H1 (cell line): ENCODE results near the gene NT5C3B. TPM values are rescaled to one million over a fixed set of nuclear protein-coding genes. Genes with fewer than 3 reads are reported as not detected.

Source experiments
- CTCF ChIA-PET: fragments of 300-600 bp; sonication (Branson Sonifier 250); formaldehyde crosslinking; loops from one replicate; lab custom pipeline; 2021; ENCODE audit not compliant: partially characterized antibody; lab: Charles Lee
- POLR2A ChIA-PET: fragments of 300-600 bp; sonication (Branson Sonifier 250); formaldehyde crosslinking; loops from one replicate; lab custom pipeline; 2021; ENCODE audit warnings: inconsistent platforms; ENCODE audit not compliant: partially characterized antibody; lab: Charles Lee
- DNase-seq, 2 experiments: peaks; one replicate each; pipeline versions ENCODE4 v3.0.0 to v3.0.0-alpha.2; 2010 to 2022; ENCODE audit warnings: low spot score in 2 of 2, low read depth in 1 of 2, mixed read lengths in 1 of 2
- FAIRE-seq: peaks from 2 replicates; lab custom pipeline; 2011; peaks lifted over from hg19 to GRCh38; lab: Jason Lieb, UNC
- H2AFZ ChIP-seq: 2 replicates; pipeline ENCODE4 v1.8.1; 2012; ENCODE audit warnings: low read length, inconsistent platforms
- H2AK5ac ChIP-seq: 2 replicates; pipeline ENCODE4 v1.6.1; 2013; ENCODE audit warnings: low read depth, low read length
- H2BK120ac ChIP-seq: replicated peaks from 2 replicates; pipeline ENCODE3; 2013; ENCODE audit warnings: low read depth, low read length, inconsistent platforms
- H2BK12ac ChIP-seq: 2 replicates; pipeline ENCODE4 v1.6.1; 2013; ENCODE audit warnings: low read depth, low read length
- H2BK15ac ChIP-seq: 2 replicates; pipeline ENCODE4 v1.6.1; 2013; ENCODE audit warnings: low read length
- H2BK20ac ChIP-seq: 2 replicates; pipeline ENCODE4 v1.6.1; 2013; ENCODE audit warnings: low read length
- H2BK5ac ChIP-seq: 2 replicates; pipeline ENCODE4 v1.6.1; 2013; ENCODE audit warnings: low read depth, low read length
- H3K14ac ChIP-seq: 2 replicates; pipeline ENCODE4 v1.6.1; 2013; ENCODE audit warnings: inconsistent platforms; ENCODE audit not compliant: insufficient read length
- H3K18ac ChIP-seq: 2 replicates; pipeline ENCODE4 v1.6.1; 2013; ENCODE audit warnings: low read length; ENCODE audit errors: extremely low read depth
- H3K23ac ChIP-seq: 2 replicates; pipeline ENCODE4 v1.6.1; 2013; ENCODE audit warnings: inconsistent platforms; ENCODE audit not compliant: insufficient read length
- H3K23me2 ChIP-seq: 2 replicates; pipeline ENCODE4 v1.6.1; 2013; ENCODE audit warnings: low read depth, low read length
- H3K27ac ChIP-seq: 2 replicates; pipeline ENCODE4 v1.6.1; 2011; ENCODE audit warnings: low read depth, low read length, inconsistent platforms
- H3K27me3 ChIP-seq, 4 experiments: replicated peaks in 1 of 4; 1 replicate in 1 of 4; 2 replicates in 3 of 4; pipeline versions ENCODE4 v1.6.1 to v1.8.1; 2011 to 2013; ENCODE audit warnings: low read length in 3 of 4, mild to moderate bottlenecking in 3 of 4, inconsistent platforms in 2 of 4, mixed read lengths in 2 of 4, moderate library complexity in 1 of 4; ENCODE audit not compliant: control insufficient read depth in 3 of 4, insufficient read depth in 3 of 4; ENCODE audit errors: extremely low read depth in 1 of 4
- H3K36me3 ChIP-seq, 4 experiments: 2 replicates each; pipeline versions ENCODE4 v1.6.1 to v1.8.1; 2011 to 2013; ENCODE audit warnings: mild to moderate bottlenecking in 4 of 4, low read length in 3 of 4, moderate library complexity in 2 of 4, control low read depth in 1 of 4, inconsistent platforms in 1 of 4; ENCODE audit not compliant: insufficient read depth in 4 of 4, control insufficient read depth in 2 of 4
- H3K4ac ChIP-seq: replicated peaks from 2 replicates; pipeline ENCODE3; 2013; ENCODE audit warnings: low read length, low read depth, mixed read lengths, inconsistent platforms; ENCODE audit not compliant: insufficient read length
- H3K4me1 ChIP-seq, 4 experiments: replicated peaks in 1 of 4; 1 replicate in 1 of 4; 2 replicates in 3 of 4; pipeline versions ENCODE4 v1.6.1 to v1.8.1; 2011 to 2013; ENCODE audit warnings: low read length in 3 of 4, inconsistent platforms in 2 of 4, mixed read lengths in 1 of 4; ENCODE audit not compliant: insufficient read depth in 4 of 4, control insufficient read depth in 3 of 4
- H3K4me2 ChIP-seq, 2 experiments: 2 replicates each; pipeline versions ENCODE4 v1.6.1 to v1.8.1; 2011 to 2013; ENCODE audit warnings: low read depth in 2 of 2, low read length in 2 of 2, control low read depth in 1 of 2, inconsistent platforms in 1 of 2, mild to moderate bottlenecking in 1 of 2; ENCODE audit not compliant: insufficient read depth in 1 of 2
- H3K4me3 ChIP-seq, 4 experiments: fragments of 200-600, 300-600 bp in 1 of 4; sonication (generic), shearing (Covaris generic), sonication (Bioruptor Twin) in 1 of 4; 2 replicates each; pipeline versions ENCODE4 v1.5.1 to v1.8.1; 2011 to 2016; ENCODE audit warnings: low read length in 4 of 4, low read depth in 3 of 4, control low read depth in 2 of 4, inconsistent platforms in 2 of 4, mild to moderate bottlenecking in 2 of 4, mixed read lengths in 1 of 4, moderate library complexity in 1 of 4; ENCODE audit not compliant: insufficient read depth in 2 of 4; ENCODE audit errors: extremely low read depth in 1 of 4
- H3K56ac ChIP-seq: replicated peaks from 2 replicates; pipeline ENCODE3; 2013; ENCODE audit warnings: low read depth, mild to moderate bottlenecking, mixed read lengths, low read length, inconsistent platforms; ENCODE audit not compliant: insufficient read length
- H3K79me1 ChIP-seq: 2 replicates; pipeline ENCODE4 v1.6.1; 2013; ENCODE audit warnings: low read depth, low read length, control low read depth
- H3K79me2 ChIP-seq, 2 experiments: 2 replicates each; pipeline versions ENCODE4 v1.6.1 to v1.8.1; 2012 to 2013; ENCODE audit warnings: low read length in 2 of 2, mild to moderate bottlenecking in 2 of 2, inconsistent platforms in 1 of 2; ENCODE audit not compliant: insufficient read depth in 2 of 2, control insufficient read depth in 1 of 2
- H3K9ac ChIP-seq, 4 experiments: replicated peaks in 1 of 4; 1 replicate in 1 of 4; 2 replicates in 3 of 4; pipeline versions ENCODE4 v1.6.1 to v1.8.1; 2011 to 2013; ENCODE audit warnings: low read depth in 3 of 4, low read length in 3 of 4, control low read depth in 2 of 4, mild to moderate bottlenecking in 2 of 4, moderate library complexity in 2 of 4, inconsistent platforms in 1 of 4; ENCODE audit errors: extremely low read depth in 1 of 4
- H3K9me3 ChIP-seq, 2 experiments: 2 replicates each; pipeline versions ENCODE4 v1.6.1 to v1.8.1; 2012 to 2013; ENCODE audit warnings: mild to moderate bottlenecking in 2 of 2, moderate library complexity in 2 of 2, control low read depth in 1 of 2, inconsistent platforms in 1 of 2, low read depth in 1 of 2, low read length in 1 of 2, mixed read lengths in 1 of 2; ENCODE audit not compliant: insufficient read depth in 2 of 2
- H4K20me1 ChIP-seq, 2 experiments: replicated peaks in 1 of 2; 2 replicates each; pipeline versions ENCODE3 to v1.8.1; 2011 to 2013; ENCODE audit warnings: inconsistent platforms in 2 of 2, low read length in 2 of 2, mild to moderate bottlenecking in 1 of 2; ENCODE audit not compliant: insufficient read depth in 2 of 2, control insufficient read depth in 1 of 2
- H4K5ac ChIP-seq: 2 replicates; pipeline ENCODE4 v1.6.1; 2013; ENCODE audit warnings: low read length, low read depth, mixed read lengths, inconsistent platforms; ENCODE audit not compliant: insufficient read length
- H4K8ac ChIP-seq: 2 replicates; pipeline ENCODE4 v1.8.0; 2013; ENCODE audit warnings: mild to moderate bottlenecking, moderate library complexity, low read length, inconsistent platforms; ENCODE audit not compliant: insufficient read depth; ENCODE audit errors: extremely low read depth
- H4K91ac ChIP-seq: replicated peaks from 2 replicates; pipeline ENCODE3; 2013; ENCODE audit warnings: low read length, mixed read lengths, inconsistent platforms; ENCODE audit not compliant: insufficient read length
- CBX8 ChIP-seq: fragments of 300-800, 300-1000 bp; sonication (generic); IDR thresholded peaks from 2 replicates; pipeline ENCODE4 v1.7.1; 2016; ENCODE audit warnings: low read depth, low read length, borderline replicate concordance
- CEBPB ChIP-seq: IDR thresholded peaks from 2 replicates; pipeline ENCODE4 v1.6.1; 2012; ENCODE audit warnings: low read depth, low read length
- CHD1 ChIP-seq: IDR thresholded peaks from 2 replicates; pipeline ENCODE4 v1.6.1; 2012; ENCODE audit warnings: low read depth, low read length, improper control_type of control experiment
- CTBP2 ChIP-seq: IDR thresholded peaks from 2 replicates; pipeline ENCODE4 v1.7.0; 2011; ENCODE audit warnings: borderline replicate concordance, mild to moderate bottlenecking, moderate library complexity, mixed read lengths, low read length; ENCODE audit not compliant: insufficient read depth, insufficient read length
- NRF1 ChIP-seq: IDR thresholded peaks from 2 replicates; pipeline ENCODE4 v1.6.1; 2011; ENCODE audit warnings: mild to moderate bottlenecking, low read depth, low read length, improper control_type of control experiment
- PHF8 ChIP-seq: fragments of 200-600 bp; sonication (generic); conservative IDR thresholded peaks from 2 replicates; pipeline ENCODE4 v1.7.1; 2012; ENCODE audit warnings: low read depth, mild to moderate bottlenecking, inconsistent platforms, low read length, moderate library complexity
- POLR2A ChIP-seq, 2 experiments: IDR thresholded peaks; 1 replicate in 1 of 2; 2 replicates in 1 of 2; pipeline ENCODE4 v1.6.1; 2011; ENCODE audit warnings: low read depth in 2 of 2, low read length in 2 of 2, mild to moderate bottlenecking in 2 of 2; ENCODE audit errors: control extremely low read depth in 1 of 2
- POLR2AphosphoS5 ChIP-seq: IDR thresholded peaks from 2 replicates; pipeline ENCODE4 v1.6.1; 2011; ENCODE audit warnings: low read depth, low read length
- RAD21 ChIP-seq, 2 experiments: IDR thresholded peaks in 1 of 2; conservative IDR thresholded peaks in 1 of 2; 2 replicates each; pipeline ENCODE4 v1.6.1; 2011; ENCODE audit warnings: low read depth in 2 of 2, low read length in 2 of 2, improper control_type of control experiment in 1 of 2, inconsistent platforms in 1 of 2, mild to moderate bottlenecking in 1 of 2, moderate library complexity in 1 of 2
- RBBP5 ChIP-seq: IDR thresholded peaks from 2 replicates; pipeline ENCODE4 v1.7.1; 2012; ENCODE audit warnings: low read depth, mild to moderate bottlenecking, inconsistent platforms, low read length, moderate library complexity, borderline replicate concordance
- SIX5 ChIP-seq: IDR thresholded peaks from 2 replicates; pipeline ENCODE4 v1.6.1; 2011; ENCODE audit warnings: mild to moderate bottlenecking, low read depth, low read length
- SP2 ChIP-seq: IDR thresholded peaks from 2 replicates; pipeline ENCODE4 v1.6.1; 2012; ENCODE audit warnings: mild to moderate bottlenecking, low read length, inconsistent platforms
- TAF1 ChIP-seq: IDR thresholded peaks from 2 replicates; pipeline ENCODE4 v1.6.1; 2011; ENCODE audit warnings: mild to moderate bottlenecking, low read depth, low read length
- WGBS, 2 experiments: shearing (Covaris generic) in 1 of 2; methylation state at CpG; one replicate each; pipeline versions ENCODE4 v1.1.6 to v1.1.7; 2013 to 2015; ENCODE audit warnings: low lambda C conversion rate in 2 of 2, mixed read lengths in 2 of 2, inconsistent platforms in 1 of 2, low coverage in 1 of 2, missing lambda C conversion rate in 1 of 2; ENCODE audit not compliant: insufficient replicate concordance in 2 of 2, insufficient coverage in 1 of 2, insufficient read length in 1 of 2; ENCODE audit errors: extremely low coverage in 1 of 2, missing lambda C conversion rate in 1 of 2; 5-methylcytosine and 5-hydroxymethylcytosine counted together
- polyA plus RNA-seq, 7 experiments: library from polyadenylated mRNA; depleted of rRNA in 3 of 7; stranded (reverse) in 5 of 7; unstranded in 2 of 7; fragments of >200 nt in 5 of 7; fragments of 200-250 nt in 2 of 7; gene quantifications; 1 replicate in 5 of 7; 2 replicates in 1 of 7; 4 replicates in 1 of 7; pipeline versions ENCODE4 v1.2.1 to v1.2.3, GENCODE V29; 2011 to 2013; ENCODE audit warnings: missing spikeins in 2 of 7, mixed read lengths in 2 of 7
- total RNA-seq: library from RNA; stranded (reverse); fragmentation: NEBNext Ultra II Directional; extraction: Animal tissue kit (Norgen Biotek cat#: 25700); gene quantifications from 2 replicates; pipeline ENCODE4 v1.2.1, GENCODE V29; 2021
- TF ChIP-seq, protein P1 (sequence below): IDR thresholded peaks from 2 replicates; pipeline ENCODE4 v1.6.1; 2012; ENCODE audit warnings: inconsistent platforms

NT5C3B gene
- total and polyA plus RNA-seq, 2 of the 8 experiments (the other 6 are each of a cell fraction or from before 2014, with no cell fraction given), result 68.7 to 94.5 TPM

DNA sequence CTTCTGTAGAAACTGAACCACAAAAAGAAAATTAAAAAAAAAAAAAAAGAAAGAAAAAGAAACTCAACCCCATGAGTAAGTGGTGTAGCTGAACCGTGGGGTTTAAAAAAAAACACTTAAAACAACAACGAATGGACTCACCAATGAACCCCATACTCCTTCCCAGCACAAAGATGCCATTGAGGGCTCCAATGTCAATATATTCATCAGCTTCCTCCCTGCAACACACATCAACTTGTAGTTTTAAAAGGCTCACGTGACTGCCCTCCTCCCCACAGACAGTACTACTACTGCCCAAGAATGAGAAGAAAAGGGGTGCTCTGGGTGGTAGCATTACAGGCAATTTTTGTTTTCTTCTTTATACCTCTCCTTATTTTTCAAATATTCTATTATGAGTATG, 32.5 kb upstream of the NT5C3B start:
- Histone ChIP-seq H3K18ac (no peak overlapping the region), H3K36me3 (peaks cover 29 to 67% (median 60%) of the 10 kb centered on the region in 4 experiments), H4K20me1 (peaks cover 0 to 13% of the 10 kb centered on the region in 2 experiments), H4K91ac (no peak overlapping the region), H2BK12ac (no peak overlapping the region), H2BK5ac (no peak overlapping the region), H3K4me3 (no peak overlapping the region), H3K9me3 (no peaks in the 10 kb centered on the region), H4K5ac (no peak overlapping the region), H3K9ac (no peak overlapping the region), H4K8ac (no peak overlapping the region), H3K4me2 (no peak overlapping the region), H3K56ac (no peak overlapping the region), H3K23ac (no peak overlapping the region), H2BK120ac (no peak overlapping the region), H3K27me3 (no peaks in the 10 kb centered on the region), H2BK20ac (no peak overlapping the region), H2AK5ac (no peak overlapping the region), H3K27ac (no peak overlapping the region), H2AFZ (no peak overlapping the region), H3K14ac (no peak overlapping the region), H3K23me2 (peaks cover 7% of the 10 kb centered on the region), H3K4me1 (peaks cover 0 to 4% (median 0%) of the 10 kb centered on the region in 4 experiments; a peak in 1 of 7 replicates), H3K4ac (no peak overlapping the region), H3K79me2 (peaks cover 2 to 13% of the 10 kb centered on the region in 2 experiments), H2BK15ac (no peak overlapping the region), H3K79me1 (peaks cover under 1% of the 10 kb centered on the region)
- ChIA-PET CTCF (interaction anchor here (1.8 to 2.0 kb wide), 2 partner anchors 29 to 67 kb away, joined by 3 to 5 read pairs; no protein-coding TSS in a partner anchor), POLR2A (interaction anchor here (1.1 to 2.1 kb wide), 5 partner anchors 11 to 99 kb away, joined by 3 to 6 read pairs (median 5); no protein-coding TSS in a partner anchor)
- no peak for FAIRE-seq
- WGBS, 2 experiments, result 92% methylated on average over 3 of the region's 3 CpGs; no CpG with 5 or more reads in 1 of the 2 experiments
- DNase-seq, result no peak
- no peak for TF ChIP-seq SP2
- no peak for TF ChIP-seq CBX8
- no peak for TF ChIP-seq RBBP5
- TF ChIP-seq TAF1, result no peak
- no peak for TF ChIP-seq RAD21 (IDR thresholded peaks at IDR 0.05 in 1 of 2, conservative IDR thresholded peaks at IDR 0.05 in 1 of 2; ENCODE audit: low read depth in 2 of 2, low read length in 2 of 2)
- TF ChIP-seq SIX5, result no peak
- TF ChIP-seq, protein P1, sequence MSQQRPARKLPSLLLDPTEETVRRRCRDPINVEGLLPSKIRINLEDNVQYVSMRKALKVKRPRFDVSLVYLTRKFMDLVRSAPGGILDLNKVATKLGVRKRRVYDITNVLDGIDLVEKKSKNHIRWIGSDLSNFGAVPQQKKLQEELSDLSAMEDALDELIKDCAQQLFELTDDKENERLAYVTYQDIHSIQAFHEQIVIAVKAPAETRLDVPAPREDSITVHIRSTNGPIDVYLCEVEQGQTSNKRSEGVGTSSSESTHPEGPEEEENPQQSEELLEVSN, result no peak
- no peak for TF ChIP-seq CEBPB
- no peak for TF ChIP-seq POLR2AphosphoS5
- no peak for TF ChIP-seq CHD1
- no peak for TF ChIP-seq POLR2A (IDR thresholded peaks at IDR 0.05; ENCODE audit: control extremely low read depth in 1 of 2, low read depth in 2 of 2, low read length in 2 of 2)
- no peak for TF ChIP-seq PHF8
- no peak for TF ChIP-seq CTBP2
- TF ChIP-seq NRF1, result no peak
